ENCODE data around the gene GRB10.

Gene GRB10

GRCh38 chr7:50621973-50622490, 160.7 kb downstream of the GRB10 start:
- in situ Hi-C loops (cut with MboI; ENCODE audit: low pct_unique_long_range_greater_than_20kb, low sequenced_read_pairs, unreplicated experiment): no loop called here
- no peak for TF ChIP-seq CTCF (IDR thresholded peaks at IDR 0.05; ENCODE audit: extremely low read depth, insufficient read depth, missing control alignments)
- DNase-seq (ENCODE audit: low spot score): no peak

- in situ Hi-C loops (cut with MboI; ENCODE audit: low pct_unique_long_range_greater_than_20kb, low sequenced_read_pairs, unreplicated experiment): no loop called here
- DNase-seq (ENCODE audit: low spot score): no peak
- TF ChIP-seq CTCF (IDR thresholded peaks at IDR 0.05; ENCODE audit: extremely low read depth, insufficient read depth, missing control alignments): no peak
Measured at GRCh38 chr7:50621206-50621605, 161.5 kb downstream of the GRB10 start.

DNA sequence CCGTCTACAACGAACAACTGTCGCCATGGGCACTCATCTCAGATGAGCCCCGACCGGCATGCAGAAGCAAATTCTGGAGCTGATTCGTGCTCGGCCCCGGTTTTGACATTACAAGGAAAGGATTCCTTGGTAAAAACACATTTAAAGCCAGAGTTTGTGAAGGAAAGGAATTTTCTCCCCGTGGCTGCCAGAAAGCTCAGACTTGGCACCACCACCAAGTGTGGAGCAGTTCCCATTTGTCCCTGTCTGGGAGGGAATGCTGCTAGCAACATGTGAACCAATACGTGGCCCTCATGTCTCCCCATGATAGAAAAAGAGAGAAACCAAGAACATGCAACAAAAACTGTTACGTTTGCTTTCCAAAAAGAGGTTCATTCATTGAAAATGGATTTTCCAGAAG, 162.3 kb downstream of the GRB10 start:
- in situ Hi-C loops (cut with MboI; ENCODE audit: low pct_unique_long_range_greater_than_20kb, low sequenced_read_pairs, unreplicated experiment): no loop called here
- no peak for TF ChIP-seq CTCF (IDR thresholded peaks at IDR 0.05; ENCODE audit: extremely low read depth, insufficient read depth, missing control alignments)

GRCh38 chr7:50619684-50620083, 163.0 kb downstream of the GRB10 start:
- no peak for TF ChIP-seq CTCF (IDR thresholded peaks at IDR 0.05; ENCODE audit: extremely low read depth, insufficient read depth, missing control alignments)
- in situ Hi-C loops (cut with MboI; ENCODE audit: low pct_unique_long_range_greater_than_20kb, low sequenced_read_pairs, unreplicated experiment): no loop called here
- no peak for DNase-seq (ENCODE audit: low spot score)

More for the DNA sequence above, 162.3 kb downstream of the GRB10 start:
- DNase-seq (ENCODE audit: low spot score): no peak

GRCh38 chr7:50618281-50618680, 164.4 kb downstream of the GRB10 start:
- no peak for TF ChIP-seq CTCF (IDR thresholded peaks at IDR 0.05; ENCODE audit: extremely low read depth, insufficient read depth, missing control alignments)
- DNase-seq (ENCODE audit: low spot score): no peak
- in situ Hi-C loops (cut with MboI; ENCODE audit: low pct_unique_long_range_greater_than_20kb, low sequenced_read_pairs, unreplicated experiment): no loop called here

GRCh38 chr7:50615519-50616080, 167.1 kb downstream of the GRB10 start:
- TF ChIP-seq CTCF (IDR thresholded peaks at IDR 0.05; ENCODE audit: extremely low read depth, insufficient read depth, missing control alignments): no peak
- in situ Hi-C loops (cut with MboI; ENCODE audit: low pct_unique_long_range_greater_than_20kb, low sequenced_read_pairs, unreplicated experiment): no loop called here
- DNase-seq (ENCODE audit: low spot score): no peak
